ENCODE results near the gene SLC12A5. TPM values are rescaled to one million over a fixed set of nuclear protein-coding genes. Genes with fewer than 3 reads are reported as not detected.

SLC12A5 gene
- total RNA-seq, 4 donors from 2014 or later = not detected

DNA sequence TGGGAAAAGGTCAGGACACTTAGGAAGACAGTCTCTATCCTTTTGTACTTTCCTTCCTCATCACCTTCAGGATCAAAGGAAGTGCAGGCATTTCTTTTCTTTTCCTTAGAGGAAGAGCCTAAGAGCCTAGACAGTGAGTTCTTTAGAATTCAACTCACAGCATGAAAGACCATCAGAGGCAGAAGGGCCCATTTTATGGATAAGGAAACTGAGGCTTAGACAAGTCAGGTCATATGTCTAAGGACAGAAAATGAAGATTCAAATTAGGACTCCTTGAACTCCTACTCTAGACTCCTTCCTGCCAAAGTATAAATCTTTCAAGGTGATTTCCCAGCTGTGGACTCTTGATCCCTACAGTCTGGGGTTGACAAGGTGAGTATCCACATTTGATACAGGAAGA lies 20.8 kb downstream of the SLC12A5 start:
- intact Hi-C loops (cut with DNase I) = no loop called here
- H3K4me3 ChIP-seq = no peak overlapping the region
- TF ChIP-seq POLR2A (IDR thresholded peaks at IDR 0.05) = no peak
- TF ChIP-seq, protein P1, sequence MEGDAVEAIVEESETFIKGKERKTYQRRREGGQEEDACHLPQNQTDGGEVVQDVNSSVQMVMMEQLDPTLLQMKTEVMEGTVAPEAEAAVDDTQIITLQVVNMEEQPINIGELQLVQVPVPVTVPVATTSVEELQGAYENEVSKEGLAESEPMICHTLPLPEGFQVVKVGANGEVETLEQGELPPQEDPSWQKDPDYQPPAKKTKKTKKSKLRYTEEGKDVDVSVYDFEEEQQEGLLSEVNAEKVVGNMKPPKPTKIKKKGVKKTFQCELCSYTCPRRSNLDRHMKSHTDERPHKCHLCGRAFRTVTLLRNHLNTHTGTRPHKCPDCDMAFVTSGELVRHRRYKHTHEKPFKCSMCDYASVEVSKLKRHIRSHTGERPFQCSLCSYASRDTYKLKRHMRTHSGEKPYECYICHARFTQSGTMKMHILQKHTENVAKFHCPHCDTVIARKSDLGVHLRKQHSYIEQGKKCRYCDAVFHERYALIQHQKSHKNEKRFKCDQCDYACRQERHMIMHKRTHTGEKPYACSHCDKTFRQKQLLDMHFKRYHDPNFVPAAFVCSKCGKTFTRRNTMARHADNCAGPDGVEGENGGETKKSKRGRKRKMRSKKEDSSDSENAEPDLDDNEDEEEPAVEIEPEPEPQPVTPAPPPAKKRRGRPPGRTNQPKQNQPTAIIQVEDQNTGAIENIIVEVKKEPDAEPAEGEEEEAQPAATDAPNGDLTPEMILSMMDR (IDR thresholded peaks at IDR 0.05) = no peak
- DNase-seq = no peak
- H3K9me3 ChIP-seq = no peaks in the 10 kb centered on the region
- no peaks in the 10 kb centered on the region for H3K36me3 ChIP-seq
- H3K27ac ChIP-seq = no peak overlapping the region
- H3K4me1 ChIP-seq = no peaks in the 10 kb centered on the region
- peaks cover 0 to 89% (median 0%) of the 10 kb centered on the region in 4 donors for H3K27me3 ChIP-seq

DNA sequence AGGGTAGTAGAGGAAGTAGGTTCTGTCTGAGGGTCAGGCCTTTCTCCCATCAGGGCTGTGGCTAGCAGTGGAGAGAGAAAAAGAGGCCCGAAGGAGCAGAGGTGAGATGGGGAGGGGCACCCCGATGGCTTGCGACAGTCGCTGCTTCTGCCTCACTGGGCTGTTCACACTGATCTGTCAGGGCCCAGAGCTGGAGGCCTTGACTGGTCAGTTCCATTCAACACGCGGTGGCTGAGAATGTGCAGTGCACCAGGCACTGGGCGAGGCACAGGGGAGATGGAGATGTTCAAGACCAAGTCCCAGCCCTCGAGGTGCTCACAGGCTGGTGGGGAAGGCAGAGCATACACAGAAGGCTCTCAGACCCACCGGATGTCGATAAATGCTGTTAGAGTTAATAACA lies 21.4 kb downstream of the SLC12A5 start:
- no peak overlapping the region for H3K4me3 ChIP-seq
- no peak for TF ChIP-seq POLR2A (IDR thresholded peaks at IDR 0.05)
- TF ChIP-seq, protein P1 (IDR thresholded peaks at IDR 0.05) = no peak
- H3K27ac ChIP-seq = no peak overlapping the region
- H3K9me3 ChIP-seq = no peaks in the 10 kb centered on the region
- H3K36me3 ChIP-seq = no peaks in the 10 kb centered on the region
- WGBS, 2 donors = 56 to 59% methylated on average over 9 to 10 of the region's 10 CpGs
- no peaks in the 10 kb centered on the region for H3K4me1 ChIP-seq
- intact Hi-C loops (cut with DNase I) = no loop called here
- DNase-seq = no peak
- peaks cover 0 to 89% (median 0%) of the 10 kb centered on the region in 4 donors for H3K27me3 ChIP-seq

DNA sequence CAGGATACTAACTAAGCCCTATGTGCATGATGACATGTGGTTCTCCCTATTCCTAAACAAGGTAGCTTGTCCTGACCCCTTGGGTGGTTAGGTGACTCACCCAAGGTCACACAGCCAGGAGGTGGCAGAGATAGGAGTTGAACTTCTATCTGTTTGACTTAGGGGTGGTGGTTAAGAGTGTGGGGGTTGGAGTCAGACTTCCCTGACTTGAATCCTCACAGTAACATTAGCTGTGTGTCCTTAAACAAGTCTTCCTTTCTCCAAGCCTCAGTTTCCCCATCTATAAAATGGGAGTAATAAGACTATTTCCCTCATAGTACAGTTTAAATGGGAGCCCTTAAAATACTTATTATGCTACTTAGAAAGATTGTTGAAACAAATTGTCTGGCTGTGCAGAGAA lies 21.9 kb downstream of the SLC12A5 start:
- Histone ChIP-seq H3K4me1 (no peaks in the 10 kb centered on the region), H3K27me3 (peaks cover 0 to 85% (median 0%) of the 10 kb centered on the region in 4 donors), H3K9me3 (no peaks in the 10 kb centered on the region), H3K4me3 (no peak overlapping the region), H3K27ac (no peak overlapping the region), H3K36me3 (no peaks in the 10 kb centered on the region)
- no peak for DNase-seq
- TF ChIP-seq, protein P1 (IDR thresholded peaks at IDR 0.05) = no peak
- no peak for TF ChIP-seq POLR2A (IDR thresholded peaks at IDR 0.05)
- intact Hi-C loops (cut with DNase I) = no loop called here

DNA sequence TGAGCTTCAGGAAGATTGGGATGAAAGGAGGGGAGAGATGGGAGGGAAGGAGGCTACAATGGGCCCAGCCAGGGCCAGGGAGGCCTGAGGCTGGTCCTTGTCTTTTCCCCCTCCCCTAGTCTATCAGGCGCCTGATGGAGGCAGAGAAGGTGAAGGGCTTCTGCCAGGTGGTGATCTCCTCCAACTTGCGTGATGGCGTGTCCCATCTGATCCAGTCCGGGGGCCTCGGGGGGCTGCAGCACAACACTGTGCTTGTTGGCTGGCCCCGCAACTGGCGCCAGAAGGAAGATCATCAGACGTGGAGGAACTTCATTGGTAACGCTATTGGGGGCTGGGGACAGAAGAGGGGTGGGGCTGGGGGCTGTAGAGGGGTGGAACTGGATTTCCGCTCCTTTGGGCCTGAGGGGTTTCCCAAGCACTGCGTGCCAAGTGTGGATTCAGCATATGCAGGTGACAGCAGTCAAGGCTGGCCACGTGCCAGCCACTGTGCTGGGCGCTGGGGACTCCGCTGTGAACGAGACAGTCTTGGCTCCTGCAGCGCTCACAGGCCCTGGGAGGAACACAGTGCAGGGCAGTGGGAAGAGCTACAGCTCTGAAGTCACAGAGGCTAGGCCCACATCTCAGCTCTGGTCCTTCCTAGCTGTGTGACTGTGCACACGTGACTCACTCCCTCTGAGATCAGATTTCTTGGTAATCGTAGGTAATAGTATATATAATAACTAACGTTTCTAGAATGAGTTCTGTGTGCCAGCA lies 22.7 kb downstream of the SLC12A5 start:
- Histone ChIP-seq H3K27me3 (peaks cover 0 to 84% (median 0%) of the 10 kb centered on the region in 4 donors), H3K4me3 (no peak overlapping the region), H3K36me3 (no peaks in the 10 kb centered on the region), H3K4me1 (no peaks in the 10 kb centered on the region), H3K27ac (no peak overlapping the region), H3K9me3 (no peaks in the 10 kb centered on the region)
- intact Hi-C loops (cut with DNase I) = no loop called here
- no peak for DNase-seq
- TF ChIP-seq, protein P1 (IDR thresholded peaks at IDR 0.05) = no peak
- TF ChIP-seq POLR2A (IDR thresholded peaks at IDR 0.05) = no peak
- WGBS, 2 donors = 50 to 66% methylated on average over 10 to 14 of the region's 19 CpGs

DNA sequence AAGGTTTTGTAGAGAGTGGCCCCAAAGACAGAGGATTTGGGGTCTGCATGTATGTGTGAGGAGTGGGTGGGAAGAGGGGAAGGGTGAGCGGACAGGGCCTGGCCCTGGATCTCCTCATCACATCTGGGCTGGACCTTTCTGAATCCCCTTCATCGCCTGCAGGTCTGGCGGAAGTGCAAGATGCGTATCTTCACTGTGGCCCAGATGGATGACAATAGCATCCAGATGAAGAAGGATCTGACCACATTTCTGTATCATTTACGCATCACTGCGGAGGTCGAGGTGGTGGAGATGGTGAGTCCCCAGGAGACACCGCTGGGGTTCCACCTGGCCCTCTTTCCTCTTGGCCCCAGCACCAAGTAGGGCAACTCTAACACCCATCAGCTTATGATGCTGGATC lies 24.4 kb downstream of the SLC12A5 start:
- Histone ChIP-seq H3K9me3 (no peaks in the 10 kb centered on the region), H3K4me3 (no peak overlapping the region), H3K4me1 (peaks cover 8 to 13% (median 10%) of the 10 kb centered on the region in 3 donors), H3K27ac (no peak overlapping the region), H3K36me3 (no peaks in the 10 kb centered on the region), H3K27me3 (peaks cover 0 to 84% (median 0%) of the 10 kb centered on the region in 4 donors)
- TF ChIP-seq, protein P1 (IDR thresholded peaks at IDR 0.05) = no peak
- TF ChIP-seq POLR2A (IDR thresholded peaks at IDR 0.05) = no peak
- intact Hi-C loops (cut with DNase I) = no loop called here
- no peak for DNase-seq
- WGBS, 2 donors = 87 to 89% methylated on average over 8 of the region's 8 CpGs
